WTC11 (cell line): Measurements from ENCODE around the gene WNK1.

Experiments
- CREB1 ChIP-seq: sonication (generic); formaldehyde crosslinking; IDR thresholded peaks from 2 replicates; pipeline ENCODE4 v1.8.0; 2023; ENCODE audit warnings: mild to moderate bottlenecking, missing genetic modification reagents
- CTCF ChIP-seq: fragments of 200-600 bp; IDR thresholded peaks from 2 replicates; pipeline ENCODE4 v1.8.0; 2022; ENCODE audit warnings: antibody characterized with exemption
- E2F4 ChIP-seq: sonication (generic); formaldehyde crosslinking; IDR thresholded peaks from 2 replicates; pipeline ENCODE4 v1.8.1; 2022; ENCODE audit warnings: low read depth, mild to moderate bottlenecking, moderate library complexity, missing genetic modification reagents, borderline replicate concordance
- NFYB ChIP-seq: sonication (generic); formaldehyde crosslinking; conservative IDR thresholded peaks from 2 replicates; pipeline ENCODE4 v1.8.0; 2022; ENCODE audit warnings: low read depth, missing genetic modification reagents
- ZNF423 ChIP-seq: fragments of 250-450 bp; sonication (Bioruptor Pico); IDR thresholded peaks from 2 replicates; pipeline ENCODE4 v2.1.2; 2022; ENCODE audit warnings: mild to moderate bottlenecking, moderate library complexity

GRCh38 chr12:946631-947030, 194.3 kb downstream of the WNK1 start:
- no peak for TF ChIP-seq CREB1
- no peak for TF ChIP-seq NFYB (CRISPR knock-in tag)
- TF ChIP-seq E2F4 (CRISPR knock-in tag): no peak
- TF ChIP-seq CTCF: no peak
- TF ChIP-seq ZNF423 (CRISPR knock-in tag): no peak
